ENCODE data around the gene FOXC1.

FOXC1 gene

GRCh38 chr6:1600063-1600763 is 9.5 kb upstream of the FOXC1 start:
- Mint-ChIP-seq H3K27ac (no peak overlapping the region), H3K27me3 (peaks cover 83% of the 10 kb centered on the region), H3K4me1 (ENCODE audit: low read depth) (peaks cover 5% of the 10 kb centered on the region), H3K9me3 (no peaks in the 10 kb centered on the region), H3K36me3 (ENCODE audit: low read depth) (no peaks in the 10 kb centered on the region), H3K4me3 (no peak overlapping the region)
- DNase-seq, result no peak

DNA sequence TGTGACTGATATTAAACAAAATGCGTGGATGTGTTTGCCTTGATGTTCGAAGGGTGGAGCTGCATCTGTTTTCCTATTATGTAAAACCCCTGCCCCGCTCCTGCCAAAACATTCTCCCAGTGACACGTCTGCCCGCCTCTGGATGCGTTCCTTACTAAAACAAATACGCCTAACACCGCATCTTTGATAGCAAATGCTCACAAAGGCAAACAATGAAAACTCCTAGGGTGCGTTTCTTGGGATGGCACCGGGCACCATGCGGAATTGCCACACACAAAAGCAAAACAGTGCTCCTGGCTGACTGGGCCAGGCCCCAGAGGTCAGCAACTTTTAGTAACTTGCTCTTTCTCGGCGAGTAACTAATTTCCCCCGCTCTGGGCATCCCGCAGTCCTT is 9.0 kb upstream of the FOXC1 start:
- peaks cover 85% of the 10 kb centered on the region for H3K27me3 Mint-ChIP-seq
- DNase-seq, result no peak
- no peaks in the 10 kb centered on the region for H3K9me3 Mint-ChIP-seq
- H3K4me3 Mint-ChIP-seq, result no peak overlapping the region
- H3K36me3 Mint-ChIP-seq (ENCODE audit: low read depth), result no peaks in the 10 kb centered on the region
- H3K27ac Mint-ChIP-seq, result no peak overlapping the region
- H3K4me1 Mint-ChIP-seq (ENCODE audit: low read depth), result peaks cover 10% of the 10 kb centered on the region

DNA sequence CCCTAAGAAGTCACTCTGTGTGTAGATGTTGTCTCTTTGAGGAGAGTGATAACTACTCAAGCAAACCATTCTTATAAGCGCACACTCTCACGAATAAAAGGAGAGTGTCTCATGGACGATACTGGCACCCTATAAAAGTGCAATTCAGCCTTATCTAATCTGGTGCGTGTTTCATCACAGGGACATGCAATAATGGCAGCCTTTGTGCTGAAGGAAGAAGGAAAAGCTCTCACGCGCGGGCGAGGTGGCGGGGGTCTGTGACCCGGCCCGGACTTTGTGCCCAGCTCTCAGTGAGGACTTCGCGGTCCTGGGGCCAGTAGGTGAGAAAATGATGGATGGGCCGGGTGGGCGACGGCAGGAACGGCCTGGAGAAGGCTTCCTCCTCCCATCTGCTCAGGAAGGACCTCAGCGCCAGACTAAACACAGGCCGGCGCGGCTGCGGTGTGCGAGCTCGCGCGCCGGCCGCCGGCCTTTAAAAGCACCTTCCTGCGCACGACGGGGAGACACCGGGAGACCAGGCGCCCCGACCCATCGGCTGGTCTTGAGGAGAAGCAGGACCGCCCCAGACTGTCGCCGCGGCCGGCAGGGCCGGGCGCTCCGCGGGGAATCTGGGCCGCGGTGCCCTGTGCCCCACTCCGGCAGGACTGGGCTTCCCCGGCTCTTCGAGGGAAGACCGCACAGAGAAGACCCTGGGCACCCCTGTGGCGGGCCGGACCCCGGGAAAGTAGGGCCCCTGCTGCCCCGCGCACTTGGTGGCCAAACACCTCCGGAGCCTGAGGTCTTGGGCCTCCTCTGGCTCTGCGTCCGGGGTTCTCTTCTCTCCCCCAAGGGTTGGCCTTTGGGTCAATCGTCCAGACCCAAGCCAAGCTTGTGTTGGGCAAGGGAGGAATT is 8.3 kb upstream of the FOXC1 start:
- H3K36me3 Mint-ChIP-seq (ENCODE audit: low read depth), result no peaks in the 10 kb centered on the region
- no peak overlapping the region for H3K27ac Mint-ChIP-seq
- no peaks in the 10 kb centered on the region for H3K9me3 Mint-ChIP-seq
- H3K4me1 Mint-ChIP-seq (ENCODE audit: low read depth), result peaks cover 11% of the 10 kb centered on the region
- peaks cover 85% of the 10 kb centered on the region for H3K27me3 Mint-ChIP-seq
- H3K4me3 Mint-ChIP-seq, result no peak overlapping the region
- DNase-seq, result no peak

GRCh38 chr6:1602049-1602713 is 7.5 kb upstream of the FOXC1 start:
- Mint-ChIP-seq H3K4me1 (ENCODE audit: low read depth) (peaks cover 18% of the 10 kb centered on the region), H3K36me3 (ENCODE audit: low read depth) (no peaks in the 10 kb centered on the region), H3K27me3 (peaks cover 85% of the 10 kb centered on the region), H3K4me3 (no peak overlapping the region), H3K27ac (no peak overlapping the region), H3K9me3 (no peaks in the 10 kb centered on the region)
- DNase-seq, result no peak

DNA sequence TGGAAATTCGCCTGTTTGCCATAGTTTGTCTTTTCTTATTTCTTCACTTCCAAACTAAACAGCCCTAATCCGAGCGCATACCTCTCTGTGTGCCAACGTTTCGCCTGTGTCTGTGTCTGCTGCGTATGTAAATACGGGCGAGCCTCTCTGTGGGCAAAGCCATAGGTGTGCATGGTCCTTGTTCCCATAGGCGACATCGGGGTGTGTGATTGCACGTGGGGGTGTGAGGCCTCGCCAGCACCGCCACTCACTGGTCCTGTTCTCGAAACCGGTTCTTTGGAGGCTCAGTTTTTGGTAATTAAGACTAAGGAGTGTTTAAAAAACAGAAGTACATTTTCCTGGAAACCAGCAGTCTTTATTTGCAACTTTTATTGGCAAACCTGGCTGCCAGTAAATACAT is 6.0 kb upstream of the FOXC1 start:
- H3K4me3 Mint-ChIP-seq, result no peak overlapping the region
- peaks cover 85% of the 10 kb centered on the region for H3K27me3 Mint-ChIP-seq
- peaks cover 31% of the 10 kb centered on the region for H3K4me1 Mint-ChIP-seq (ENCODE audit: low read depth)
- DNase-seq, result no peak
- H3K27ac Mint-ChIP-seq, result no peak overlapping the region
- H3K9me3 Mint-ChIP-seq, result no peaks in the 10 kb centered on the region
- no peaks in the 10 kb centered on the region for H3K36me3 Mint-ChIP-seq (ENCODE audit: low read depth)

DNA sequence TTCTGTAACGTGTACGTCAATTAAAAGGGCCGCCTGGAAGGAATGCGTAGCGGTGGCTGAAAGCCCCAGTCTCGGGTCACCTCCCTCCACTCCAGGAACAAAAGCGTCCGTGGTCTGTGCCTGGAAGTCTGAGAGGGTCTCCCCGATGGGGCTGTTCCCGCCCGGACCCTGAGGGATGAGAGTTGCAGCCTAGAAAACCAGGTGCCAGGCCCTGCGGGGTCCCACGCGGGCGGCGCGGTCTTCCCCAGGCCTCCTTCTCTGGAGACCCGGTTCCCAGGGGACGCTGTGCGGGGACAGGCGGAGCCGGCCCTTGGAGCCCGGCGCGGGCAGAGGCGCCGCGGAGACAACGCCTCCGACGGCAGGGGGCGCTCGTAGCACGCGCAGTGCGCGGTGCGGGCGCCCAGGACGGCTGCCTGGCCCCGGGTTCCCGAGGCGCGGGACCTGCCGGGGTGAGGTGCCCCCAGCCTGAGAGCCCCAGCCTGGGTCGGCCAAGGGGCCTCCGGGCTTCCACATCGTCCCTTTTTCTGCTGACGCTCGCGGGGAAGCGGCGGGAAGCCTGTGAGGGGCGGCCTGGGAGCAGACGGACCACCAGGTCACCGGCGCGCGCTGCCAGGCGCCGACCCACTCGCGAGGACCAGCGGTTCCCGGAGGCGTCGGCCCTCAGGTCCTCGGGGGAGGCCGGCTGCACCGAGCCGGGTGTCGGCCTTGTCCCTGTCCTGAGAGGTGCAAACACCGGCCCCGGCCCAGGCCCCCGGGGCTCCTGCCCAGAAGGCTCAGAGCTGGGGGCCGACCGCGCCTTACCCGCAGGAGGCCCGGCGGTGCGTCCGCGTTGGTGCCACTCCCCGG is 5.3 kb upstream of the FOXC1 start:
- H3K9me3 Mint-ChIP-seq, result no peaks in the 10 kb centered on the region
- no peaks in the 10 kb centered on the region for H3K36me3 Mint-ChIP-seq (ENCODE audit: low read depth)
- H3K27me3 Mint-ChIP-seq, result peaks cover 86% of the 10 kb centered on the region
- H3K27ac Mint-ChIP-seq, result no peak overlapping the region
- H3K4me1 Mint-ChIP-seq (ENCODE audit: low read depth), result peaks cover 33% of the 10 kb centered on the region
- H3K4me3 Mint-ChIP-seq, result no peak overlapping the region
- DNase-seq, result peak; percentile 85

DNA sequence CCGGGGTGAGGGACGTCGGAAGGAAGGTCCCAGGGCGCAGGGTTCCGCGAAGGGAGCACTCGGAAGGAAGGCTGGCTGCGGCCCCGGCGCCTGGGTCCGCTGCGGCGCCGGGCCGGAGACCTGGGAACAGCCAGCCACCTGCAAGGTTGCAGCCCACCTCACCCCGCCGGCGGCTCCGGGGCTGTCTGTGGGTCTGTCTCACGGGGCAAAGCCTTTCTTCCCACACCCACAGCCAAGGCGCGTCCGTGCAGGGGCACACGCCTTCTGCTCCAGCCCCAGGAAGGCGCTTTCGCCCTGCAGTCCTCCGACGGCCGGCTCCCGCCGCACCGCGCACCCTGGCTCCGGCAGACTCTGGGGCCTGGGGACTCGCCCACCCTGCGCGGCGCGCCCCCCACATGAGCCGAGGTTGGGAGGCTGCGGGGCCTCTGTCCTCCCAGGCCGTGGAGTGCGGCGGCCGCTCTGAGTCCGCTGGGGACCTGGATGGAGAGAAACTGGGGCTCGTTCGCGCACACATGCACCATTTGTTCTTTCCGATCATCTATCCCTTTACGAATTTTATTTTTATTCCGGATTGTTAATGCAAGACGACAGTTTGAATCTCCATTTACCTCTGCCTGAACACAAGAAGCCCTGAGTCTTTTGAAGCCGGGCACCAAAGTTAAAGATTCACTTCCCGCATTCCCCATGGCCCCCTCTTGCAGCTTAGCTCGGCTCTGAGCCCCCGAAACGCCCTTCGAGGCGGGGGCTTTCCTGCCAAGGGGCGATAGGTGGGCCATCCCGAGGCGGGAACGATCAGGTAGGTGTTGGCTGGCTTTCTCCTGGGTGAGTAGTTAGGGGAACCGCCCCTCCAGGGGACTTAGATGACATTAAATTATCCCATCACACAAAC is 4.5 kb upstream of the FOXC1 start:
- H3K36me3 Mint-ChIP-seq (ENCODE audit: low read depth), result no peaks in the 10 kb centered on the region
- H3K9me3 Mint-ChIP-seq, result no peaks in the 10 kb centered on the region
- DNase-seq, result peak; percentile 55
- peaks cover 77% of the 10 kb centered on the region for H3K27me3 Mint-ChIP-seq
- peak overlapping the region; percentile 40 for H3K4me3 Mint-ChIP-seq
- H3K27ac Mint-ChIP-seq, result no peak overlapping the region
- H3K4me1 Mint-ChIP-seq (ENCODE audit: low read depth), result peaks cover 33% of the 10 kb centered on the region

- Mint-ChIP-seq H3K27me3 (peaks cover 73% of the 10 kb centered on the region), H3K9me3 (no peaks in the 10 kb centered on the region), H3K4me1 (ENCODE audit: low read depth) (peaks cover 36% of the 10 kb centered on the region), H3K27ac (peak overlapping the region; percentile 28), H3K4me3 (no peak overlapping the region), H3K36me3 (ENCODE audit: low read depth) (no peaks in the 10 kb centered on the region)
- no peak for DNase-seq
These were observed 3.6 kb upstream of the FOXC1 start for GRCh38 chr6:1605893-1606779.

- Mint-ChIP-seq H3K4me3 (peak overlapping the region; percentile 58), H3K4me1 (ENCODE audit: low read depth) (peaks cover 38% of the 10 kb centered on the region), H3K27me3 (peaks cover 70% of the 10 kb centered on the region), H3K27ac (peak overlapping the region; percentile 29), H3K9me3 (no peaks in the 10 kb centered on the region), H3K36me3 (ENCODE audit: low read depth) (no peaks in the 10 kb centered on the region)
- no peak for DNase-seq
These were observed 2.8 kb upstream of the FOXC1 start for GRCh38 chr6:1606780-1607515.

DNA sequence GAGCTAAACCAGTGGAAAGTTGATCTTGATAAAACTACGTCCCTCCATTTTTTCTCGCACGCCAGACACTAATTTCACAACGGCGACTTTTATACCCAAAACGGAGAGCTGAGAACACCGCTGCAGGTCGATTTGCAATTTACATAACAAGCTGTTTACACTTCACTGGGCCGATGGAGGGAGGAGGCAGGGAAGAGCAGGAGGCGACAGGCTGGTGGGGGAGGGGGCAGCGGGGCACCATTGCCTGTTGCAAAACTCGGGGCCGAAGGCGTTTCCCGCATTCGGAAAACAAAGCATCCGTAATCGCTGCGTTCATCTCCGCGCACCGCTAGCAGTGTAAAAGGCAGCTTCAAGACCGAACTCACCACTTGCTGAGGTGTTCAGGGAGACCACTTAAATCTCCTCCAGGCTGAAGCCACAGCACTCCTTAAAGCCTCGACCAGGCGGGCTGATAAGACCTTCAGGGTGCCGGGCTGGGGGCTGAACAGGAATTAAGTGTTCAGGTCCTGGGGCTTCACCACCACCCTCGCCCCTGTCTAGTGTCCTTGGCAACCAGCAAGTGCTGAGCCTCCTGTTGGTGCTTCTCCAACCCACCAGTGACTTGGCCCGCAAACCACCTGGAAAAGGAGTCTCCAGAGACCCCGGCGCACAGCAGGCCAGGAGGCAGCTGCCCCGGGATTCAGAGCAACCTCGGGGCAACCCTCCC is 2.0 kb upstream of the FOXC1 start:
- H3K4me1 Mint-ChIP-seq (ENCODE audit: low read depth), result peaks cover 44% of the 10 kb centered on the region
- no peaks in the 10 kb centered on the region for H3K9me3 Mint-ChIP-seq
- H3K4me3 Mint-ChIP-seq, result peak overlapping the region; percentile 58
- peaks cover 1% of the 10 kb centered on the region for H3K36me3 Mint-ChIP-seq (ENCODE audit: low read depth)
- peak overlapping the region; percentile 47 for H3K27ac Mint-ChIP-seq
- peaks cover 70% of the 10 kb centered on the region for H3K27me3 Mint-ChIP-seq
- peak; percentile 59 for DNase-seq

- Mint-ChIP-seq H3K9me3 (no peaks in the 10 kb centered on the region), H3K27me3 (peaks cover 70% of the 10 kb centered on the region), H3K4me3 (peak overlapping the region; percentile 58), H3K4me1 (ENCODE audit: low read depth) (peaks cover 46% of the 10 kb centered on the region), H3K36me3 (ENCODE audit: low read depth) (peaks cover 1% of the 10 kb centered on the region), H3K27ac (peak overlapping the region; percentile 73)
- no peak for DNase-seq
These were observed 1.3 kb upstream of the FOXC1 start for GRCh38 chr6:1608222-1609040.

All from activated T-cell treated with anti-CD3 and anti-CD28 coated beads, Interleukin-2, amount 50 U/mL, for 24 hours (primary cell).